ENCODE results near the gene TSPO2. TPM values are rescaled to one million over a fixed set of nuclear protein-coding genes. Genes with fewer than 3 reads are reported as not detected.

The TSPO2 gene
- total and polyA plus RNA-seq, 2 of the 4 experiments (the other 2 are of a cell fraction), result not detected

DNA sequence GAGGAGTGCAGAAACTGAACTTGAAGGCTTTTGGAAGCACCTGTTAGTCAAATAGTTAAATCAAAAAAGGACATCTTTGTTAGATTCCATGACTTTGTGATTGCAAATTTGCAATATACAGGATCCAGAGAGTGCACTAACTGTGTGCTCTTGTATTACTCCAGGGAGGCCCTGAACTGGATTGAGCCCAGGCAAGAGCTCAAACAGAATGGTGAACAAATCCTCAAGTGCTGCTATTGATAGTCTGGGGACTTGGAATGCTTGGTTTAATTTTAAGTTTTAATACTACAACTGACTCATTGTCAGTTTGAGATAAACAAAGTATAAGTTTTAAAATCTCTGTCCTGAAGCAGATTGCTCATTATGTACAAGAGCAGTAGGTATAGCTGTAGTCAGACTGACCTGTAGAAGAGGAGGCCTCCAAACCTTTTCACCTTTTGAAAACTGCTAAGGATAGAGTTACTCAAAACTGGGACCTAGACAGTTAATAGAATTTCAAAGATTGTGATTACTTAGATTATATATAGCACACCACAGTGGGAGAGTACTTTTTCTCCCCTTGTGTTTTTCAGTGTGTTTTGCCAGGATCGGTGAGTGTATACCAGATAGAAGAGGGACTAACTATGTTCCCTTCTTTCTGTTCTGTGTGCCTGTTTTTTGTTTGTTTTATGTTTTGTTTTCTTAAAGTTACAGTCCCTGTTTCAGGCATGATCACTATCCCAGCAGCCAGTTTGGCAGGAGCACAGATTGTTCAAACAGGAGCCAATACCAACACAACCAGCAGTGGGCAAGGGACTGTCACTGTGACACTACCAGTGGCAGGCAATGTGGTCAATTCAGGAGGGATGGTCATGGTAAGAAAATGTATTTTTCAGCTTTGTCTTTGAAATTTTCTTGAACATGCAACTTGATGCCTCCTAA, 48.8 kb downstream of the TSPO2 start (continued):
- no peak for TF ChIP-seq CEBPB (IDR thresholded peaks at IDR 0.05; ENCODE audit: low read depth, low read length)
- TF ChIP-seq RFX5 (IDR thresholded peaks at IDR 0.05; ENCODE audit: low read depth, low read length), result no peak

DNA sequence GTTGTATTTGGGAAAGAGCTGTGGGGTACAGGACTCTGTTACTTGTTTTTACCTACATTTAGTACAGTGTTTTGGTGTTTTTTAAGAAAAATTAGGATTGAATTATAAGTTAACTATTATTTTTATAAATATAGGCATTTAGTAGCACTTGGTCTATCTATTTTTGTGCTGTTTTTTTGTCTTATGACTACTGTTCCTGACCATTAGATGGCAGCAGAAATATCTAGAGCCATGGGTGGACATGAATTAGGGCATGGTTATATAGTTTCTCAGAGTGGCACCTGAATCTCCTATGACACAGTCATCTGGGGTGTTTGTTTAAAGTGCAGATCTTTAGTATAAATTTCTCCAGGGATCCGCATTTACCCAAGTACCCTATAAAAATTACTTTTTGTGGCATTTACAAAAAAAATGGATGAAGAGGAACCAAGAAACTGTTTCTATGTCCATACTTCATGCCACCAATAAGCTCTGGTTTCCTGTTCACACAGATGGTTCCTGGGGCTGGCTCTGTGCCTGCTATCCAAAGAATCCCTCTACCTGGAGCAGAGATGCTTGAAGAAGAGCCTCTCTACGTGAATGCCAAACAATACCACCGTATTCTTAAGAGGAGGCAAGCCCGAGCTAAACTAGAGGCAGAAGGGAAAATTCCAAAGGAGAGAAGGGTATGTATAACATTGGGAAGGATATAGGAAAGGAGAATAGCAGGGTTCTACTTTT, 50.3 kb downstream of the TSPO2 start:
- no peak overlapping the region for H3K4ac ChIP-seq (ENCODE audit: low read depth, low read length)
- ChIA-PET POLR2A (ENCODE audit: unreplicated experiment) (no interaction called here), CTCF (interaction anchor here (0.6 to 2.0 kb wide), 4 partner anchors 11 to 90 kb away, joined by 3 to 7 read pairs (median 4); no protein-coding TSS in a partner anchor)
- H3K4me1 ChIP-seq (ENCODE audit: control insufficient read depth, insufficient read depth, low read length), result peaks cover 5% of the 10 kb centered on the region
- WGBS, 2 experiments (ENCODE audit: extremely low coverage in 2 of 2, insufficient read length in 1 of 2), result no CpG with 5 or more reads among the region's 4 CpGs
- ATAC-seq (ENCODE audit: low read depth) (peak; percentile 69), DNase-seq (peak; percentile 37)
- dilution Hi-C loops (cut with HindIII; ENCODE audit: low sequenced_read_pairs, unreplicated experiment), result no loop called here
- H2AK5ac ChIP-seq (ENCODE audit: low read depth, low read length), result no peak overlapping the region
- intact Hi-C loops (cut with micrococcal nuclease), result loop anchor here (1.0 kb wide), 2 partner anchors 90 to 226 kb away; no protein-coding TSS in a partner anchor
- in situ Hi-C loops (cut with MboI; ENCODE audit: low sequenced_read_pairs), result loop anchor here (10.0 kb wide), 1 partner anchor 92 kb away; no protein-coding TSS in a partner anchor
- no peak overlapping the region for H2BK20ac ChIP-seq (ENCODE audit: low read depth, low read length)
- H2BK120ac ChIP-seq (ENCODE audit: low read depth, low read length), result no peak overlapping the region
- no peak overlapping the region for H3K56ac ChIP-seq (ENCODE audit: extremely low read depth, insufficient read depth, low read length)
- H3K36me3 ChIP-seq (ENCODE audit: control insufficient read depth, insufficient read depth, low read length), result peaks cover 50% of the 10 kb centered on the region
- H3K4me3 ChIP-seq (ENCODE audit: insufficient read depth, low read depth, low read length), result no peak overlapping the region
- H3K9ac ChIP-seq (ENCODE audit: low read depth, low read length), result no peak overlapping the region
- no peak overlapping the region for H4K5ac ChIP-seq (ENCODE audit: low read depth, low read length)
- no peaks in the 10 kb centered on the region for H4K20me1 ChIP-seq (ENCODE audit: insufficient read depth, low read length)
- no peak overlapping the region for H3K27ac ChIP-seq (ENCODE audit: insufficient read depth, low read length)
- no peak overlapping the region for H2AK9ac ChIP-seq (replicated peaks; ENCODE audit: low read depth, low read length, poor library complexity)
- no peak overlapping the region for H2AFZ ChIP-seq (replicated peaks; ENCODE audit: low read length, poor library complexity)
- H3K14ac ChIP-seq (replicated peaks; ENCODE audit: low read depth, low read length), result no peak overlapping the region
- H3K79me1 ChIP-seq (ENCODE audit: low read depth in 1 of 2, low read length in 2 of 2), result peaks cover 5 to 6% of the 10 kb centered on the region in 2 experiments
- H3K18ac ChIP-seq (ENCODE audit: low read depth, low read length), result no peak overlapping the region
- H4K91ac ChIP-seq (ENCODE audit: insufficient read depth, low read depth, low read length), result no peak overlapping the region
- no peaks in the 10 kb centered on the region for H3K9me3 ChIP-seq (ENCODE audit: control insufficient read depth, insufficient read depth, low read length)
- no peak overlapping the region for H3K4me2 ChIP-seq (ENCODE audit: low read depth, low read length)
- H4K8ac ChIP-seq (ENCODE audit: low read depth in 2 of 2, low read length in 2 of 2), result no peak overlapping the region
- no peaks in the 10 kb centered on the region for H3K27me3 ChIP-seq (ENCODE audit: control insufficient read depth, insufficient read depth, low read length)
- H2BK15ac ChIP-seq (ENCODE audit: low read depth, low read length), result no peak overlapping the region
- peaks cover 2% of the 10 kb centered on the region; the same call in 1 of the 2 replicates for H3K9me1 ChIP-seq (ENCODE audit: insufficient read depth, low read length)
- H2BK5ac ChIP-seq (ENCODE audit: low read depth, low read length, poor library complexity, severe bottlenecking), result no peak overlapping the region
- BruUV-seq (replicated peaks), result no TSS peak
- no peak overlapping the region for H3K23ac ChIP-seq (ENCODE audit: low read depth, low read length)
- TF ChIP-seq RCOR1 (IDR thresholded peaks at IDR 0.05; ENCODE audit: insufficient replicate concordance, low read length) (no peak), RFX5 (IDR thresholded peaks at IDR 0.05; ENCODE audit: low read depth, low read length) (no peak), SMC3 (IDR thresholded peaks at IDR 0.05; ENCODE audit: low read depth, low read length) (peak; percentile 31; the same call in 1 of the 2 replicates), BHLHE40 (IDR thresholded peaks at IDR 0.05; ENCODE audit: low read depth, low read length) (no peak), MAFK (IDR thresholded peaks at IDR 0.05; ENCODE audit: low read depth, low read length) (no peak), CEBPB (IDR thresholded peaks at IDR 0.05; ENCODE audit: low read depth, low read length) (no peak), FOS (IDR thresholded peaks at IDR 0.05; ENCODE audit: low read depth, low read length) (no peak)
- TF ChIP-seq, protein P1, sequence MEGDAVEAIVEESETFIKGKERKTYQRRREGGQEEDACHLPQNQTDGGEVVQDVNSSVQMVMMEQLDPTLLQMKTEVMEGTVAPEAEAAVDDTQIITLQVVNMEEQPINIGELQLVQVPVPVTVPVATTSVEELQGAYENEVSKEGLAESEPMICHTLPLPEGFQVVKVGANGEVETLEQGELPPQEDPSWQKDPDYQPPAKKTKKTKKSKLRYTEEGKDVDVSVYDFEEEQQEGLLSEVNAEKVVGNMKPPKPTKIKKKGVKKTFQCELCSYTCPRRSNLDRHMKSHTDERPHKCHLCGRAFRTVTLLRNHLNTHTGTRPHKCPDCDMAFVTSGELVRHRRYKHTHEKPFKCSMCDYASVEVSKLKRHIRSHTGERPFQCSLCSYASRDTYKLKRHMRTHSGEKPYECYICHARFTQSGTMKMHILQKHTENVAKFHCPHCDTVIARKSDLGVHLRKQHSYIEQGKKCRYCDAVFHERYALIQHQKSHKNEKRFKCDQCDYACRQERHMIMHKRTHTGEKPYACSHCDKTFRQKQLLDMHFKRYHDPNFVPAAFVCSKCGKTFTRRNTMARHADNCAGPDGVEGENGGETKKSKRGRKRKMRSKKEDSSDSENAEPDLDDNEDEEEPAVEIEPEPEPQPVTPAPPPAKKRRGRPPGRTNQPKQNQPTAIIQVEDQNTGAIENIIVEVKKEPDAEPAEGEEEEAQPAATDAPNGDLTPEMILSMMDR (conservative IDR thresholded peaks at IDR 0.05; ENCODE audit: low read depth, low read length), result peak; percentile 47
- TF ChIP-seq, protein P2, sequence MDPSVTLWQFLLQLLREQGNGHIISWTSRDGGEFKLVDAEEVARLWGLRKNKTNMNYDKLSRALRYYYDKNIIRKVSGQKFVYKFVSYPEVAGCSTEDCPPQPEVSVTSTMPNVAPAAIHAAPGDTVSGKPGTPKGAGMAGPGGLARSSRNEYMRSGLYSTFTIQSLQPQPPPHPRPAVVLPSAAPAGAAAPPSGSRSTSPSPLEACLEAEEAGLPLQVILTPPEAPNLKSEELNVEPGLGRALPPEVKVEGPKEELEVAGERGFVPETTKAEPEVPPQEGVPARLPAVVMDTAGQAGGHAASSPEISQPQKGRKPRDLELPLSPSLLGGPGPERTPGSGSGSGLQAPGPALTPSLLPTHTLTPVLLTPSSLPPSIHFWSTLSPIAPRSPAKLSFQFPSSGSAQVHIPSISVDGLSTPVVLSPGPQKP (IDR thresholded peaks at IDR 0.05; ENCODE audit: borderline replicate concordance, low read depth, low read length), result no peak
